Muscle layer of colon (tissue), 2 donors: ENCODE results near the gene MAPK4.

ENCODE experiments used
- H3K27ac ChIP-seq: one replicate; pipeline ENCODE4 v1.7.0; 2013; ENCODE audit warnings: low read depth, mild to moderate bottlenecking, low read length, moderate library complexity
- H3K27me3 ChIP-seq, 2 donors: one replicate each; pipeline ENCODE4 v1.7.0; 2013; ENCODE audit warnings: low read length in 2 of 2, mild to moderate bottlenecking in 2 of 2; ENCODE audit not compliant: insufficient read depth in 2 of 2, control insufficient read depth in 1 of 2
- H3K36me3 ChIP-seq: one replicate; pipeline ENCODE4 v1.7.0; 2013; ENCODE audit warnings: mild to moderate bottlenecking, low read length; ENCODE audit not compliant: insufficient read depth
- H3K4me1 ChIP-seq: one replicate; pipeline ENCODE4 v1.7.0; 2013; ENCODE audit warnings: mild to moderate bottlenecking, low read length; ENCODE audit not compliant: insufficient read depth
- H3K4me3 ChIP-seq, 2 donors: one replicate each; pipeline ENCODE4 v1.7.0; 2013; ENCODE audit warnings: low read length in 2 of 2, low read depth in 1 of 2, mild to moderate bottlenecking in 1 of 2, moderate library complexity in 1 of 2
- H3K9ac ChIP-seq: one replicate; pipeline ENCODE4 v1.7.0; 2013; ENCODE audit warnings: low read length
- H3K9me3 ChIP-seq: one replicate; pipeline ENCODE4 v1.7.0; 2013; ENCODE audit warnings: mild to moderate bottlenecking, low read length
- donor health status: abdominal sarcoma.
- donor health status: Adenocarcinoma of cecum.

MAPK4 gene

GRCh38 chr18:50749421-50749820 lies 189.5 kb downstream of the MAPK4 start:
- H3K27ac ChIP-seq = no peak overlapping the region
- no peak overlapping the region for H3K9ac ChIP-seq
- H3K27me3 ChIP-seq = no peaks in the 10 kb centered on the region
- H3K36me3 ChIP-seq = no peaks in the 10 kb centered on the region
- no peaks in the 10 kb centered on the region for H3K4me1 ChIP-seq
- H3K4me3 ChIP-seq = no peak overlapping the region
- no peaks in the 10 kb centered on the region for H3K9me3 ChIP-seq

GRCh38 chr18:50749945-50750344 lies 190.1 kb downstream of the MAPK4 start:
- Histone ChIP-seq H3K36me3 (no peaks in the 10 kb centered on the region), H3K4me1 (no peaks in the 10 kb centered on the region), H3K4me3 (no peak overlapping the region), H3K27ac (no peak overlapping the region), H3K27me3 (no peaks in the 10 kb centered on the region), H3K9ac (no peak overlapping the region), H3K9me3 (no peaks in the 10 kb centered on the region)

GRCh38 chr18:50750546-50750945 lies 190.7 kb downstream of the MAPK4 start:
- H3K9ac ChIP-seq = no peak overlapping the region
- H3K4me1 ChIP-seq = no peaks in the 10 kb centered on the region
- H3K36me3 ChIP-seq = no peaks in the 10 kb centered on the region
- H3K9me3 ChIP-seq = no peaks in the 10 kb centered on the region
- no peak overlapping the region for H3K27ac ChIP-seq
- H3K27me3 ChIP-seq = no peaks in the 10 kb centered on the region
- no peak overlapping the region for H3K4me3 ChIP-seq

- no peaks in the 10 kb centered on the region for H3K27me3 ChIP-seq
Measured at GRCh38 chr18:50751490-50751889, 191.6 kb downstream of the MAPK4 start.

GRCh38 chr18:50751947-50752346 lies 192.1 kb downstream of the MAPK4 start:
- H3K4me1 ChIP-seq = no peaks in the 10 kb centered on the region
- no peaks in the 10 kb centered on the region for H3K27me3 ChIP-seq
- H3K27ac ChIP-seq = no peak overlapping the region
- no peaks in the 10 kb centered on the region for H3K36me3 ChIP-seq
- H3K9ac ChIP-seq = no peak overlapping the region
- no peaks in the 10 kb centered on the region for H3K9me3 ChIP-seq
- H3K4me3 ChIP-seq = no peak overlapping the region

More at GRCh38 chr18:50751490-50751889, 191.6 kb downstream of the MAPK4 start:
- no peak overlapping the region for H3K27ac ChIP-seq
- H3K36me3 ChIP-seq = no peaks in the 10 kb centered on the region
- no peaks in the 10 kb centered on the region for H3K9me3 ChIP-seq
- no peak overlapping the region for H3K9ac ChIP-seq
- no peak overlapping the region for H3K4me3 ChIP-seq
- no peaks in the 10 kb centered on the region for H3K4me1 ChIP-seq

- no peaks in the 10 kb centered on the region for H3K9me3 ChIP-seq
- no peak overlapping the region for H3K4me3 ChIP-seq
- H3K27me3 ChIP-seq = no peaks in the 10 kb centered on the region
- H3K9ac ChIP-seq = no peak overlapping the region
- H3K27ac ChIP-seq = no peak overlapping the region
- no peaks in the 10 kb centered on the region for H3K36me3 ChIP-seq
- peaks cover 4% of the 10 kb centered on the region for H3K4me1 ChIP-seq
Measured at GRCh38 chr18:50753311-50753710, 193.4 kb downstream of the MAPK4 start.

- Histone ChIP-seq H3K4me1 (peaks cover 4% of the 10 kb centered on the region), H3K4me3 (no peak overlapping the region), H3K9me3 (no peaks in the 10 kb centered on the region), H3K9ac (no peak overlapping the region), H3K36me3 (no peaks in the 10 kb centered on the region), H3K27ac (no peak overlapping the region), H3K27me3 (no peaks in the 10 kb centered on the region)
Measured at GRCh38 chr18:50754297-50754696, 194.4 kb downstream of the MAPK4 start.

GRCh38 chr18:50757358-50757757 lies 197.5 kb downstream of the MAPK4 start:
- Histone ChIP-seq H3K9me3 (no peaks in the 10 kb centered on the region), H3K9ac (no peak overlapping the region), H3K27ac (no peak overlapping the region), H3K36me3 (no peaks in the 10 kb centered on the region), H3K27me3 (no peaks in the 10 kb centered on the region), H3K4me1 (peaks cover 4% of the 10 kb centered on the region), H3K4me3 (no peak overlapping the region)

- Histone ChIP-seq H3K9me3 (no peaks in the 10 kb centered on the region), H3K36me3 (no peaks in the 10 kb centered on the region), H3K27me3 (no peaks in the 10 kb centered on the region)
Measured at GRCh38 chr18:50769463-50769862, 209.6 kb downstream of the MAPK4 start.

GRCh38 chr18:50775207-50775606 lies 215.3 kb downstream of the MAPK4 start:
- Histone ChIP-seq H3K27me3 (no peaks in the 10 kb centered on the region), H3K27ac (no peak overlapping the region)

More at GRCh38 chr18:50769463-50769862, 209.6 kb downstream of the MAPK4 start:
- Histone ChIP-seq H3K27ac (no peak overlapping the region), H3K4me3 (no peak overlapping the region), H3K9ac (no peak overlapping the region), H3K4me1 (no peaks in the 10 kb centered on the region)

GRCh38 chr18:50775726-50776125 lies 215.8 kb downstream of the MAPK4 start:
- Histone ChIP-seq H3K4me1 (no peaks in the 10 kb centered on the region), H3K4me3 (no peak overlapping the region), H3K36me3 (no peaks in the 10 kb centered on the region), H3K27me3 (no peaks in the 10 kb centered on the region), H3K27ac (no peak overlapping the region), H3K9me3 (no peaks in the 10 kb centered on the region), H3K9ac (no peak overlapping the region)

More at GRCh38 chr18:50775207-50775606, 215.3 kb downstream of the MAPK4 start:
- Histone ChIP-seq H3K9me3 (no peaks in the 10 kb centered on the region), H3K36me3 (no peaks in the 10 kb centered on the region), H3K4me1 (no peaks in the 10 kb centered on the region), H3K4me3 (no peak overlapping the region), H3K9ac (no peak overlapping the region)

- Histone ChIP-seq H3K27ac (no peak overlapping the region), H3K9ac (no peak overlapping the region), H3K4me1 (no peaks in the 10 kb centered on the region), H3K4me3 (no peak overlapping the region), H3K9me3 (no peaks in the 10 kb centered on the region), H3K36me3 (no peaks in the 10 kb centered on the region), H3K27me3 (no peaks in the 10 kb centered on the region)
Measured at GRCh38 chr18:50776383-50776782, 216.5 kb downstream of the MAPK4 start.
